Thoracic aorta (tissue), 2 donors: ENCODE results near the gene HBM. TPM values are rescaled to one million over a fixed set of nuclear protein-coding genes. Genes with fewer than 3 reads are reported as not detected.

Source experiments
- ATAC-seq: fragments of 150-250 bp; one replicate; pipeline ENCODE4 v1.8.0; 2017; ENCODE audit warnings: low read depth; ENCODE audit not compliant: insufficient number of reproducible peaks, low FRiP score
- DNase-seq: peaks from one replicate; pipeline ENCODE4 v3.0.0-alpha.2; 2020; ENCODE audit warnings: low spot score
- H3K27ac ChIP-seq, 2 donors: fragments of 200-600 bp; sonication (generic); 1 replicate in 1 of 2; 2 replicates in 1 of 2; pipeline ENCODE4 v1.5.1; 2016; ENCODE audit warnings: mild to moderate bottlenecking in 2 of 2, moderate library complexity in 2 of 2
- H3K27me3 ChIP-seq: fragments of 200-600 bp; sonication (generic); replicated peaks from 2 replicates; pipeline ENCODE4 v1.6.0; 2016; ENCODE audit warnings: mild to moderate bottlenecking; ENCODE audit not compliant: insufficient read depth
- H3K36me3 ChIP-seq: fragments of 200-600 bp; sonication (generic); one replicate; pipeline ENCODE4 v1.5.1; 2016
- H3K4me1 ChIP-seq, 2 donors: fragments of 200-600 bp; sonication (generic); 1 replicate in 1 of 2; 2 replicates in 1 of 2; pipeline versions ENCODE4 v1.5.1 to v1.6.0; 2016; ENCODE audit warnings: low read depth in 2 of 2, mild to moderate bottlenecking in 1 of 2; ENCODE audit not compliant: control insufficient read depth in 1 of 2
- H3K4me3 ChIP-seq: fragments of 200-600 bp; sonication (generic); 2 replicates; pipeline ENCODE4 v1.5.1; 2016; ENCODE audit warnings: mild to moderate bottlenecking
- H3K9me3 ChIP-seq: fragments of 200-600 bp; sonication (generic); 2 replicates; pipeline ENCODE4 v1.5.1; 2016
- total RNA-seq, 2 donors: library from RNA; depleted of rRNA; stranded (reverse); fragments of >200 nt; gene quantifications; one replicate each; pipeline versions ENCODE4 v1.1.0 to v1.2.3, GENCODE V29; 2016
- TF ChIP-seq, protein P1 (sequence below): fragments of 200-600 bp; sonication (generic); IDR thresholded peaks from one replicate; pipeline ENCODE4 v1.5.1; 2019; ENCODE audit warnings: antibody characterized with exemption

HBM gene
- total RNA-seq, 2 donors from 2014 or later, result not detected

DNA sequence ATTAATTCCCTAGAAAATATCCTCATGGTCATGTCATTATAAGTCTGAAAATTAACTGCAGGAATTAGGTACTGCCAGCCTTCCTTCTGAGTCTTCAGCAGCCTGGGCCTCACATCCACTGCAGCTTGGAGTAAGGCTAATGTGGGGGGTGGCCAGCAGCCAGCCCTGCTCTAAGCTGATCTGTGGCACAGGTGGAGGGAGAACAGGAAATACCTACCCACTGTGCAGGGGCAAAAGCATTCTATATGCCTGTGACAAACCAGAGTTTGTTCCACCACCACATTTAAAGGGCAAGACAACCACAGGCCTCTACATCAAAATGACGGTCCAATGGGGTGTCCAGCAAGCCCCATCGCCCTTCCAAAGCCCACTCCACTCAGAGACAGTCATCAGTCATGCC is 36.7 kb upstream of the HBM start:
- no peak for ATAC-seq
- H3K27ac ChIP-seq, result no peak overlapping the region
- H3K27me3 ChIP-seq, result no peaks in the 10 kb centered on the region
- H3K4me1 ChIP-seq, result no peaks in the 10 kb centered on the region
- no peaks in the 10 kb centered on the region for H3K9me3 ChIP-seq
- no peak for DNase-seq
- no peak overlapping the region for H3K4me3 ChIP-seq
- H3K36me3 ChIP-seq, result no peaks in the 10 kb centered on the region
- TF ChIP-seq, protein P1, sequence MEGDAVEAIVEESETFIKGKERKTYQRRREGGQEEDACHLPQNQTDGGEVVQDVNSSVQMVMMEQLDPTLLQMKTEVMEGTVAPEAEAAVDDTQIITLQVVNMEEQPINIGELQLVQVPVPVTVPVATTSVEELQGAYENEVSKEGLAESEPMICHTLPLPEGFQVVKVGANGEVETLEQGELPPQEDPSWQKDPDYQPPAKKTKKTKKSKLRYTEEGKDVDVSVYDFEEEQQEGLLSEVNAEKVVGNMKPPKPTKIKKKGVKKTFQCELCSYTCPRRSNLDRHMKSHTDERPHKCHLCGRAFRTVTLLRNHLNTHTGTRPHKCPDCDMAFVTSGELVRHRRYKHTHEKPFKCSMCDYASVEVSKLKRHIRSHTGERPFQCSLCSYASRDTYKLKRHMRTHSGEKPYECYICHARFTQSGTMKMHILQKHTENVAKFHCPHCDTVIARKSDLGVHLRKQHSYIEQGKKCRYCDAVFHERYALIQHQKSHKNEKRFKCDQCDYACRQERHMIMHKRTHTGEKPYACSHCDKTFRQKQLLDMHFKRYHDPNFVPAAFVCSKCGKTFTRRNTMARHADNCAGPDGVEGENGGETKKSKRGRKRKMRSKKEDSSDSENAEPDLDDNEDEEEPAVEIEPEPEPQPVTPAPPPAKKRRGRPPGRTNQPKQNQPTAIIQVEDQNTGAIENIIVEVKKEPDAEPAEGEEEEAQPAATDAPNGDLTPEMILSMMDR, result no peak

- no peak for DNase-seq
- TF ChIP-seq, protein P1, result no peak
- no peaks in the 10 kb centered on the region for H3K36me3 ChIP-seq
- H3K27ac ChIP-seq, result no peak overlapping the region
- H3K4me3 ChIP-seq, result no peak overlapping the region
- no peaks in the 10 kb centered on the region for H3K4me1 ChIP-seq
- H3K9me3 ChIP-seq, result no peaks in the 10 kb centered on the region
- H3K27me3 ChIP-seq, result no peaks in the 10 kb centered on the region
- no peak for ATAC-seq
These were observed 35.1 kb upstream of the HBM start for GRCh38 chr16:130533-131173.

- Histone ChIP-seq H3K27me3 (no peaks in the 10 kb centered on the region), H3K9me3 (no peaks in the 10 kb centered on the region), H3K27ac (no peak overlapping the region), H3K36me3 (no peaks in the 10 kb centered on the region), H3K4me3 (no peak overlapping the region), H3K4me1 (peaks cover 0 to 2% of the 10 kb centered on the region in 2 donors)
- no peak for DNase-seq
- ATAC-seq, result no peak
- TF ChIP-seq, protein P1, result no peak
These were observed 33.7 kb upstream of the HBM start for GRCh38 chr16:132120-132519.

DNA sequence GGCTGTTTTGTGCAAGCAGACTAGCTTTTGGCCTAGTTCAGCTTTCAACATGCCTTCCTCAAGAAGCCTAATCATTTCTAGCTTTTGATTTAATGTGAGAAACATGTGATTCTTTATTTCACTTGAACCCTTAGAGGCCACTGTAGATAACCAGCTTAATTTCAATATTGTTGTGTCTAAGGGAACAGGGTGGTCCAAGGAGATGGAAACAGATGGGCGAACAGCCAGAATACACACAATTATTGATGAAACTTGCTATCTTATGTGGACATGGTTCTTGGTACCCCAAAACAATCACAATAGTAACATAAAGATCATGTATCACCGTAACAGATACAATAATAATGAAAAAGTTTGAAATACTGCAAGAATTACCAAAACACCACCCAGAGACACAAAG is 32.1 kb upstream of the HBM start:
- H3K27ac ChIP-seq, result no peak overlapping the region
- no peaks in the 10 kb centered on the region for H3K36me3 ChIP-seq
- H3K9me3 ChIP-seq, result no peaks in the 10 kb centered on the region
- ATAC-seq (no peak), DNase-seq (no peak)
- TF ChIP-seq, protein P1, result no peak
- H3K4me3 ChIP-seq, result no peak overlapping the region
- peaks cover 5 to 10% of the 10 kb centered on the region in 2 donors for H3K4me1 ChIP-seq
- H3K27me3 ChIP-seq, result no peaks in the 10 kb centered on the region

- DNase-seq, result no peak
- Histone ChIP-seq H3K4me3 (peak overlapping the region; percentile 99), H3K9me3 (no peaks in the 10 kb centered on the region), H3K36me3 (no peaks in the 10 kb centered on the region), H3K27me3 (no peaks in the 10 kb centered on the region), H3K4me1 (peaks cover 5 to 10% of the 10 kb centered on the region in 2 donors), H3K27ac (peak overlapping the region; percentile 49)
- no peak for ATAC-seq
- TF ChIP-seq, protein P1, result no peak
These were observed 27.7 kb upstream of the HBM start for GRCh38 chr16:138049-138417.
